Measurements from ENCODE around the gene GRIP2.

GRIP2 gene

GRCh38 chr3:14558029-14558428 lies 17.9 kb upstream of the GRIP2 start:
- Histone ChIP-seq H2AK5ac (ENCODE audit: low read length) (no peak overlapping the region), H3K4me2 (ENCODE audit: low read length) (no peak overlapping the region), H3K27me3 (ENCODE audit: insufficient read depth, low read length, poor library complexity) (no peaks in the 10 kb centered on the region), H3K79me2 (ENCODE audit: control insufficient read depth, insufficient read depth, low read length) (no peaks in the 10 kb centered on the region), H2BK15ac (replicated peaks; ENCODE audit: low read depth) (no peak overlapping the region), H4K8ac (ENCODE audit: low read depth, low read length) (no peak overlapping the region), H2BK120ac (ENCODE audit: low read depth, low read length) (no peak overlapping the region), H3K36me3 (ENCODE audit: control insufficient read depth, insufficient read depth, low read length) (no peaks in the 10 kb centered on the region), H3K79me1 (ENCODE audit: low read length) (no peaks in the 10 kb centered on the region), H2BK5ac (ENCODE audit: low read length) (no peak overlapping the region), H3K23ac (ENCODE audit: low read length) (no peak overlapping the region), H4K5ac (ENCODE audit: low read length) (no peak overlapping the region), H3K9ac (ENCODE audit: low read length) (no peak overlapping the region), H3K56ac (ENCODE audit: low read length) (no peak overlapping the region), H3K18ac (ENCODE audit: low read length) (no peak overlapping the region), H3K4me1 (ENCODE audit: control insufficient read depth, low read depth, low read length) (no peaks in the 10 kb centered on the region), H3K4me3 (ENCODE audit: low read length) (no peak overlapping the region), H3K4ac (ENCODE audit: low read depth, low read length) (no peak overlapping the region), H3K27ac (ENCODE audit: low read depth, low read length) (no peak overlapping the region)
- no CpG with 5 or more reads among the region's 9 CpGs for WGBS (ENCODE audit: extremely low coverage, insufficient coverage, low lambda C conversion rate)
- DNase-seq, result no peak

- Histone ChIP-seq H3K18ac (ENCODE audit: low read length) (no peak overlapping the region), H2BK5ac (ENCODE audit: low read length) (no peak overlapping the region), H3K4ac (ENCODE audit: low read depth, low read length) (no peak overlapping the region), H3K27ac (ENCODE audit: low read depth, low read length) (no peak overlapping the region), H3K36me3 (ENCODE audit: control insufficient read depth, insufficient read depth, low read length) (no peaks in the 10 kb centered on the region), H4K5ac (ENCODE audit: low read length) (no peak overlapping the region), H3K9ac (ENCODE audit: low read length) (peak overlapping the region; percentile 2), H2BK15ac (replicated peaks; ENCODE audit: low read depth) (no peak overlapping the region), H3K27me3 (ENCODE audit: insufficient read depth, low read length, poor library complexity) (no peaks in the 10 kb centered on the region), H3K23ac (ENCODE audit: low read length) (no peak overlapping the region), H3K79me1 (ENCODE audit: low read length) (no peaks in the 10 kb centered on the region), H2BK120ac (ENCODE audit: low read depth, low read length) (no peak overlapping the region), H3K4me3 (ENCODE audit: low read length) (no peak overlapping the region), H2AK5ac (ENCODE audit: low read length) (no peak overlapping the region), H3K4me1 (ENCODE audit: control insufficient read depth, low read depth, low read length) (no peaks in the 10 kb centered on the region), H4K8ac (ENCODE audit: low read depth, low read length) (no peak overlapping the region), H3K79me2 (ENCODE audit: control insufficient read depth, insufficient read depth, low read length) (no peaks in the 10 kb centered on the region), H3K4me2 (ENCODE audit: low read length) (peak overlapping the region; percentile 61), H3K56ac (ENCODE audit: low read length) (peak overlapping the region; percentile 9)
- DNase-seq, result peak; percentile 23
- no CpG with 5 or more reads among the region's 22 CpGs for WGBS (ENCODE audit: extremely low coverage, insufficient coverage, low lambda C conversion rate)
These were observed 15.7 kb upstream of the GRIP2 start for GRCh38 chr3:14555835-14556234.

- Histone ChIP-seq H2AK5ac (ENCODE audit: low read length) (no peak overlapping the region), H4K5ac (ENCODE audit: low read length) (no peak overlapping the region), H4K8ac (ENCODE audit: low read depth, low read length) (no peak overlapping the region), H3K27me3 (ENCODE audit: insufficient read depth, low read length, poor library complexity) (no peaks in the 10 kb centered on the region), H3K4me2 (ENCODE audit: low read length) (no peak overlapping the region), H3K4me1 (ENCODE audit: control insufficient read depth, low read depth, low read length) (no peaks in the 10 kb centered on the region), H2BK5ac (ENCODE audit: low read length) (no peak overlapping the region), H3K23ac (ENCODE audit: low read length) (no peak overlapping the region), H3K27ac (ENCODE audit: low read depth, low read length) (no peak overlapping the region), H3K9ac (ENCODE audit: low read length) (no peak overlapping the region), H2BK15ac (replicated peaks; ENCODE audit: low read depth) (no peak overlapping the region), H3K56ac (ENCODE audit: low read length) (no peak overlapping the region), H3K79me1 (ENCODE audit: low read length) (no peaks in the 10 kb centered on the region), H2BK120ac (ENCODE audit: low read depth, low read length) (no peak overlapping the region), H3K4me3 (ENCODE audit: low read length) (no peak overlapping the region), H3K36me3 (ENCODE audit: control insufficient read depth, insufficient read depth, low read length) (no peaks in the 10 kb centered on the region), H3K79me2 (ENCODE audit: control insufficient read depth, insufficient read depth, low read length) (no peaks in the 10 kb centered on the region), H3K18ac (ENCODE audit: low read length) (no peak overlapping the region), H3K4ac (ENCODE audit: low read depth, low read length) (no peak overlapping the region)
- no CpG with 5 or more reads among the region's 3 CpGs for WGBS (ENCODE audit: extremely low coverage, insufficient coverage, low lambda C conversion rate)
- no peak for DNase-seq
These were observed 14.6 kb upstream of the GRIP2 start for GRCh38 chr3:14554715-14555114.

GRCh38 chr3:14553871-14554270 lies 13.7 kb upstream of the GRIP2 start:
- no peak overlapping the region for H3K4me3 ChIP-seq (ENCODE audit: low read length)
- H2BK15ac ChIP-seq (replicated peaks; ENCODE audit: low read depth), result no peak overlapping the region
- no peak overlapping the region for H2BK120ac ChIP-seq (ENCODE audit: low read depth, low read length)
- no peak overlapping the region for H3K9ac ChIP-seq (ENCODE audit: low read length)
- no peaks in the 10 kb centered on the region for H3K27me3 ChIP-seq (ENCODE audit: insufficient read depth, low read length, poor library complexity)
- H3K79me1 ChIP-seq (ENCODE audit: low read length), result no peaks in the 10 kb centered on the region
- H3K27ac ChIP-seq (ENCODE audit: low read depth, low read length), result no peak overlapping the region
- H3K4me2 ChIP-seq (ENCODE audit: low read length), result no peak overlapping the region
- H3K4me1 ChIP-seq (ENCODE audit: control insufficient read depth, low read depth, low read length), result no peaks in the 10 kb centered on the region
- no peak overlapping the region for H2AK5ac ChIP-seq (ENCODE audit: low read length)
- H3K36me3 ChIP-seq (ENCODE audit: control insufficient read depth, insufficient read depth, low read length), result no peaks in the 10 kb centered on the region
- H3K18ac ChIP-seq (ENCODE audit: low read length), result no peak overlapping the region
- no peak overlapping the region for H3K4ac ChIP-seq (ENCODE audit: low read depth, low read length)
- H3K79me2 ChIP-seq (ENCODE audit: control insufficient read depth, insufficient read depth, low read length), result no peaks in the 10 kb centered on the region
- no peak overlapping the region for H4K5ac ChIP-seq (ENCODE audit: low read length)
- no peak overlapping the region for H2BK5ac ChIP-seq (ENCODE audit: low read length)
- no peak for DNase-seq
- no peak overlapping the region for H3K23ac ChIP-seq (ENCODE audit: low read length)
- WGBS (ENCODE audit: extremely low coverage, insufficient coverage, low lambda C conversion rate), result no CpG with 5 or more reads among the region's 5 CpGs
- no peak overlapping the region for H4K8ac ChIP-seq (ENCODE audit: low read depth, low read length)
- H3K56ac ChIP-seq (ENCODE audit: low read length), result no peak overlapping the region

- WGBS (ENCODE audit: extremely low coverage, insufficient coverage, low lambda C conversion rate), result no CpG with 5 or more reads among the region's 4 CpGs
- H3K36me3 ChIP-seq (ENCODE audit: control insufficient read depth, insufficient read depth, low read length), result no peaks in the 10 kb centered on the region
These were observed 12.6 kb upstream of the GRIP2 start for GRCh38 chr3:14552717-14553116.

GRCh38 chr3:14552041-14552648 lies 12.0 kb upstream of the GRIP2 start:
- Histone ChIP-seq H3K36me3 (ENCODE audit: control insufficient read depth, insufficient read depth, low read length) (no peaks in the 10 kb centered on the region), H3K27me3 (ENCODE audit: insufficient read depth, low read length, poor library complexity) (no peaks in the 10 kb centered on the region), H3K79me2 (ENCODE audit: control insufficient read depth, insufficient read depth, low read length) (no peaks in the 10 kb centered on the region), H4K8ac (ENCODE audit: low read depth, low read length) (no peak overlapping the region), H3K18ac (ENCODE audit: low read length) (no peak overlapping the region), H2BK120ac (ENCODE audit: low read depth, low read length) (no peak overlapping the region), H3K4me1 (ENCODE audit: control insufficient read depth, low read depth, low read length) (no peaks in the 10 kb centered on the region), H3K9ac (ENCODE audit: low read length) (no peak overlapping the region), H3K4me3 (ENCODE audit: low read length) (no peak overlapping the region), H4K5ac (ENCODE audit: low read length) (no peak overlapping the region), H3K79me1 (ENCODE audit: low read length) (no peaks in the 10 kb centered on the region), H2BK5ac (ENCODE audit: low read length) (no peak overlapping the region), H3K56ac (ENCODE audit: low read length) (no peak overlapping the region), H2AK5ac (ENCODE audit: low read length) (no peak overlapping the region), H3K4ac (ENCODE audit: low read depth, low read length) (no peak overlapping the region), H3K23ac (ENCODE audit: low read length) (no peak overlapping the region), H2BK15ac (replicated peaks; ENCODE audit: low read depth) (no peak overlapping the region), H3K27ac (ENCODE audit: low read depth, low read length) (no peak overlapping the region), H3K4me2 (ENCODE audit: low read length) (no peak overlapping the region)
- DNase-seq, result no peak
- WGBS (ENCODE audit: extremely low coverage, insufficient coverage, low lambda C conversion rate), result no CpG with 5 or more reads among the region's 8 CpGs

More at GRCh38 chr3:14552717-14553116, 12.6 kb upstream of the GRIP2 start:
- H2BK120ac ChIP-seq (ENCODE audit: low read depth, low read length), result no peak overlapping the region
- no peak overlapping the region for H3K9ac ChIP-seq (ENCODE audit: low read length)
- H3K79me1 ChIP-seq (ENCODE audit: low read length), result no peaks in the 10 kb centered on the region
- no peak overlapping the region for H3K27ac ChIP-seq (ENCODE audit: low read depth, low read length)
- H4K5ac ChIP-seq (ENCODE audit: low read length), result no peak overlapping the region
- no peak overlapping the region for H3K56ac ChIP-seq (ENCODE audit: low read length)
- H3K79me2 ChIP-seq (ENCODE audit: control insufficient read depth, insufficient read depth, low read length), result no peaks in the 10 kb centered on the region
- H3K4me2 ChIP-seq (ENCODE audit: low read length), result no peak overlapping the region
- H3K27me3 ChIP-seq (ENCODE audit: insufficient read depth, low read length, poor library complexity), result no peaks in the 10 kb centered on the region
- no peak overlapping the region for H3K23ac ChIP-seq (ENCODE audit: low read length)
- no peak overlapping the region for H2BK5ac ChIP-seq (ENCODE audit: low read length)
- H3K4ac ChIP-seq (ENCODE audit: low read depth, low read length), result no peak overlapping the region
- H4K8ac ChIP-seq (ENCODE audit: low read depth, low read length), result no peak overlapping the region
- H2BK15ac ChIP-seq (replicated peaks; ENCODE audit: low read depth), result no peak overlapping the region
- no peak for DNase-seq
- H3K18ac ChIP-seq (ENCODE audit: low read length), result no peak overlapping the region
- no peak overlapping the region for H3K4me3 ChIP-seq (ENCODE audit: low read length)
- no peak overlapping the region for H2AK5ac ChIP-seq (ENCODE audit: low read length)
- no peaks in the 10 kb centered on the region for H3K4me1 ChIP-seq (ENCODE audit: control insufficient read depth, low read depth, low read length)
